ENCODE results near the gene RAB23.

The RAB23 gene

DNA sequence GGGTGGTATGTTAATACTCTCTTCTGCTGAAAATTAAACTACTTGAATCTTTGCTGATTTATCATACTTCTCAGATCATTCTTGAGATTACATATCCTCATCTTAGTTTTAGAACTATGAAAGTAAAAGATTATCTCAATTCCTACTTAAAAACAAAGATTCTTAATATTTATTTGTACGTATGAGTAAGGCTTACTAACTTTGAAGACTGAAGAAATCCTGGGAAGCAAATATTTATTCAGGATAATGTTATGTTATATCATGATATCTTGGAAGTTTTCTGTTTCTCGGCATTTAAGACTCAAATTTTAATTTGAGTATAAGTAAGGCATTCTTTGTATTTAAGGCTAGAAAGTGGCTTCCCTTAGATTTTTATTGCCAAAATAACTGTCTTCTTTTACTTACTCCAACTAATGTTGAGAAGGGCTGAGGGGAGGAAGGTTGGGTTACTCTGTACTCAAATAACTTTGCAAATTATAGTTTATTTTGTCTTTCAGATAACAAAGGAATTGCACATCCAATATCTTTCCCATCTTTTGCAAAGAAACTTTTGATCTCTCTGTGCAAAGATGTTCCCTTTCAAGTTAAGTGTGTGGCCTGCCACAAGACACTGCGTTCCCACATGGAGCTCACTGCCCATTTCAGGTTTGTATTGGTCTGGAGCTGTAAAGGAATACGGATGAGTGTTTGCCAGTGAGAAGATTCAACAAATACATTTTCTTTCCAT lies 80.5 kb downstream of the RAB23 start:
- in situ Hi-C loops (cut with MboI; ENCODE audit: low sequenced_read_pairs) = no loop called here

DNA sequence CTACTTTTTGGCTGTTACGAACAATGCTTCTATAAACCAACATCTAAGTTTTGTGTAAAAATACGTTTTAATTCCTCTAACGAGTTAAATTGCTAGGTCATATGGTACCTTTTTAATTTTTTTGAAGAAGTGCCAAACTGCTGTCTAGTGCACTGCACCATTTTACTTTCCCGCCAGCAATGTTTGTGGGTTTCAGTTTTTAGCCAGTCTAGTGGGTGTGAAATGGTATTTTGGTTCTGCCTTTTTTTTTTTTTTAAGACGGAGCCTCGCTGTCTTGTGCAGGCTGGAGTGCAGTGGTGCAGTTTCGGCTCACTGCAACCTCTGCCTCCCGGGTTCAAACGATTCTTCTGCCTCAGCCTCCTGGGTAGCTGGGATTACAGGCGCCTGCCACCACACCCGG lies 84.1 kb downstream of the RAB23 start:
- in situ Hi-C loops (cut with MboI; ENCODE audit: low sequenced_read_pairs) = no loop called here

DNA sequence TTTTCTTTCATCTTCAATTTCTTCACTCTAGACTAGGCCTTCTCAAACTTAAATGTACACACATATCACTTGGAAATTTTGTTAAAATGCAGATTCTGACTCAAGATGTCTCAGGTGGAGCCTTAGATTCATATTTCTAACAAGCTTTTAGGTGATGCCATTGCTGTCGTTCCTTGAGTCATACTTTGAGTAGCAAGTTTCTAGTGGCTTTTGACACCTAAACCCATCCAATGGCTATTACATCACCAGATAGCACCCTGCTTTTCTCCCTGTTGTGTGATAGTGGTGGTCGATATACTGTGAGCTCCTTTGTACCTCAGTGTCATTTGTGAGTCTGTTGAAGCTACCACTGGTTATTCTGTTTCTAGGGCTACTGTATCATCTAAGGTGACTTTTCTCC lies 84.8 kb downstream of the RAB23 start:
- in situ Hi-C loops (cut with MboI; ENCODE audit: low sequenced_read_pairs) = no loop called here
